Sciatic nerve (tissue), 2 donors: ENCODE measurements around the gene AVP. TPM values are rescaled to one million over a fixed set of nuclear protein-coding genes. Genes with fewer than 3 reads are reported as not detected.
"Not testable (repeated sequence)": the region's sequence is repeated elsewhere in the genome, so short reads cannot be mapped to it uniquely, and the experiment has no call there.

ENCODE experiments used
- ATAC-seq: fragments of 200-7000 bp; cut with Tn5 transposase; one replicate; pipeline ENCODE4 v1.9.1; 2020; ENCODE audit warnings: mild to moderate bottlenecking, moderate library complexity
- DNase-seq: peaks from one replicate; pipeline ENCODE4 v3.0.0-alpha.2; 2020; ENCODE audit warnings: low spot score
- intact Hi-C: fragments of 100-400 bp; cut with DNase I; formaldehyde crosslinking; loops from one replicate; pipeline ENCODE4 v1.14.2; 2022
- total RNA-seq: library from RNA; stranded (reverse); fragmentation: NEBNext Ultra II Directional; extraction: Animal tissue kit (Norgen Biotek cat#: 25700); gene quantifications from one replicate; pipeline ENCODE4 v1.2.1, GENCODE V29; 2021
- donor health status: DM: no; HTN: no; CAD: no.
- donor health status: DM: no; HTN: no; CAD: no.

AVP gene
- total RNA-seq, 1 donor from 2014 or later, result not detected

- DNase-seq, result no peak
Observed at GRCh38 chr20:3090565-3090964, 6.0 kb upstream of the AVP start.

DNA sequence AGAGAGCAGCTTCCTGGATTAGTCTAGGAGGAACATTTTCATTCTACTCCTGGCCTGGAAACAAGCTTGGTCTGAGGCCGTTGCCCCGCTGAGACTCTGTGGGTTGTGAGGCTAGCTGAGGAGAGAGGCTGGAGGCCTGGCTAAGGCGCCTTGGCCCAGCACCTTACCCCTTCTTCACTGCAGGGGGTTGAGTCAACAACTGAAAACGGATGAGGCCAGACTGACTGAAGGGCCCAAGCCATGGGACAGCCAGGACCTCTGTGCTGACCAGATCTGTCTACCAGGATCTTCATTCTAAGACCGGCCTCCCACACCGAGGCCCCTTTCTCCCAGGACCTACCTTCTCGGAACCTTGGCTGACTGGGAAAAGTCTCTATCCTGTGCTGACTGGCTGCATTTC lies 3.5 kb upstream of the AVP start:
- DNase-seq, result no peak
- intact Hi-C loops, result no loop called here
- ATAC-seq, result no peak

More at GRCh38 chr20:3090565-3090964, 6.0 kb upstream of the AVP start:
- intact Hi-C loops, result no loop called here
- no peak for ATAC-seq

- intact Hi-C loops, result no loop called here
- DNase-seq (no peak), ATAC-seq (no peak)
Observed at GRCh38 chr20:3085571-3086072, 1.1 kb upstream of the AVP start.

DNA sequence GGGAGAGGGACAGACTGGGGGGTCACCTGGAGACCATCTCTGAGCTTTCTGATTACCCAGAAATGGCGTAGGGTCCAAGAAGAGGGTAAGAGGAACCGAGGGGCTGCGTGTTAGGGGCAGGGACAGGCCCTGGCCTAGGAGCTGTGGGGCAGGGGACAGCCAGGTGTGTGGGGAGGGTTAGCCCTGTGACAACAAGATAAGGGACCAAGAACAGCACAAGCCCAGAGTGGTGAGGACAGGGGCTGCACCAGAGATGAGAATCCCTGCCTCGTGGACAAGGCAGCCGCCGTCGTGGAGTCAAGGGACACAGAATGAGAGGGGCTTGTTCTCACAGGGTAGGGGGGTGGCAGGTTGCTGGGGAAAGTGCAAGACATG lies 449 bp upstream of the AVP start:
- DNase-seq (no peak), ATAC-seq (no peak)
- intact Hi-C loops, result no loop called here

GRCh38 chr20:3082955-3083952 lies 1.3 kb downstream of the AVP start:
- ATAC-seq (no peak), DNase-seq (no peak)
- intact Hi-C loops, result no loop called here

- ATAC-seq, result no peak
Observed at GRCh38 chr20:3082306-3082951, 2.1 kb downstream of the AVP start.

DNA sequence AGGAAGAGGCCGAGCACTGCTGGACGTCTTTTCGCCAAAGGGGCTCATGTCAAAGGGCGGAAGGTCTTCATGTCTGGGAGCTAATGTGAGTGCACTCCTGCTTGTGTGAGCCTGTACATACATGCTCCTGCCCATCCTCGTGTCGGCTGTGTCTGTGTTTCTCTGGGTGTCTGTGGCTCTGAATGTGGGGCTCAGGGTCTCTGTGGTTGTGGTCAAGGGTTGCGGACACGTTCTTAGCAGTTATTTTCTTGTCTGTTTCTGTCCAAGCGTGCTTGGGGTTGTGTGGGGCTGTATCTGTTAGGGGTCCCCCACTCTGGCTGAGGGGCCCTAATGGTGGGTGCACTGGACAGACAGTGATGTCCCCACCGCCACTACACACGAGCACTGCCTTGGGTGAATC lies 2.9 kb downstream of the AVP start:
- ATAC-seq (no peak), DNase-seq (no peak)
- intact Hi-C loops, result no loop called here

More at GRCh38 chr20:3082306-3082951, 2.1 kb downstream of the AVP start:
- intact Hi-C loops, result no loop called here
- DNase-seq, result no peak

- DNase-seq, result no peak
- peak; percentile 72 for ATAC-seq
- intact Hi-C loops, result no loop called here
Observed at GRCh38 chr20:3080939-3081388, 3.6 kb downstream of the AVP start.

GRCh38 chr20:3077618-3078134 lies 6.8 kb downstream of the AVP start:
- intact Hi-C loops, result no loop called here
- no peak for ATAC-seq
- no peak for DNase-seq

- DNase-seq, ATAC-seq, intact Hi-C loops: not testable (repeated sequence)
Observed at GRCh38 chr20:3075315-3075714, 9.2 kb downstream of the AVP start.

DNA sequence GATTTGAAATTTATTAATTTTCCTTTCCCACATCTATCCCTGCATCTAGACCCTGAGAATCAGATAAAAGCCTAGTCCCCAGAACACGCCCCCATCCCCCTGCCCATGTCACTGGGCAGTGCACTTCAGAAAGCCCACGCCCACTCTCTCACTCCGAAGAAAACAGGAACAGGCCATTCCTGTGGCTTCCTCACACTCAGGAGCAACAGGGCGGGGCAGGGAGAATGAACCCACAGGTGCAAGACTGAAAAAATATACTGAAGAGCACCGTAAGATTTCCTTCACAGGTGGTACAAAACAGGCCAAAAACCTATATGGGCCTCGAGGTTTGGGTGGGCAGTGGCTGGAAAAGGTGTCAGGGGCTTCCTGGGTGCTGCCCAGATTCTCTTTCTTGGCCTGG lies 9.7 kb downstream of the AVP start:
- no peak for DNase-seq
- no peak for ATAC-seq
- intact Hi-C loops, result no loop called here

GRCh38 chr20:3073251-3073643 lies 11.3 kb downstream of the AVP start:
- DNase-seq, ATAC-seq, intact Hi-C loops: not testable (repeated sequence)

- ATAC-seq (no peak), DNase-seq (no peak)
- intact Hi-C loops, result no loop called here
Observed at GRCh38 chr20:3072530-3073250, 11.8 kb downstream of the AVP start.

- ATAC-seq (peak; percentile 57), DNase-seq (no peak)
- intact Hi-C loops, result no loop called here
Observed at GRCh38 chr20:3071610-3072529, 12.7 kb downstream of the AVP start, which contains the start of gene OXT. TSS of gene OXT (plus strand) at chr20:3071620. CDS start at chr20:3071656, 36 bp downstream.

DNA sequence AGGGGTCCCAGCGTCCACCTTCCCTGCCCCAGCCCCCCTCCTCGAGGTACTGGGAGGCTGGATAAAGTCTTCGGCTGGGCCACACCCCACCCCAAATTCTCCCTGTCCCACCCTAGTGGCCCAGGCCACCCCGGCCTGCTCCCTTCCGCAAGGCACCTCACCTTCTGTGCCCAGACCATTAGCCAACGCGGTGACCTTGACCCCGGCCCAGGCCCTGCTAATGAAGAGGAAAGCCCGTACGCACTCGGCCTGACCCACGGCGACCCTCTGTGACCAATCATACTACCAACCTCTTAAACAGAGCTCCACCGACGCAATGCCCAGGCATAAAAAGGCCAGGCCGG lies 13.3 kb downstream of the AVP start:
- ATAC-seq (no peak), DNase-seq (no peak)
- intact Hi-C loops, result no loop called here

DNA sequence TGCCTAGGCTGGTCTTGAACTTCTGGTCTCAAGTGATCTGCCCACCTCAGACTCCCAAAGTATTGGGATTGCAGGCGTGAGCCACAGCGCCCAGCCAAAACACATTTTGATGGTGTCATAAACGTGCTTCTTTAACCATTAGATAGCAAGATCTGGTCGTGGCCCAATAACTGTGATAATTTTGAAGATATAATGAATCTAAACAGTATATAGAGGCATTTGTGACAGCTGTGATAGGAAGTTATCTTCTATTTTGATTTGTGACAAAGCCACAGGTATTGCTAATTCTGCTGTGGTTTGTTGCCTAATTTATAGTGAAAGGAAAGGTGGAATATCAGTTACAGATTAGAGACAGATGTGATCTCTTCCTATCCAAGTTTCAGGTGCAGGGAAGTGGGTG lies 13.8 kb downstream of the AVP start:
- no peak for ATAC-seq
- DNase-seq, result no peak
- intact Hi-C loops, result no loop called here

DNA sequence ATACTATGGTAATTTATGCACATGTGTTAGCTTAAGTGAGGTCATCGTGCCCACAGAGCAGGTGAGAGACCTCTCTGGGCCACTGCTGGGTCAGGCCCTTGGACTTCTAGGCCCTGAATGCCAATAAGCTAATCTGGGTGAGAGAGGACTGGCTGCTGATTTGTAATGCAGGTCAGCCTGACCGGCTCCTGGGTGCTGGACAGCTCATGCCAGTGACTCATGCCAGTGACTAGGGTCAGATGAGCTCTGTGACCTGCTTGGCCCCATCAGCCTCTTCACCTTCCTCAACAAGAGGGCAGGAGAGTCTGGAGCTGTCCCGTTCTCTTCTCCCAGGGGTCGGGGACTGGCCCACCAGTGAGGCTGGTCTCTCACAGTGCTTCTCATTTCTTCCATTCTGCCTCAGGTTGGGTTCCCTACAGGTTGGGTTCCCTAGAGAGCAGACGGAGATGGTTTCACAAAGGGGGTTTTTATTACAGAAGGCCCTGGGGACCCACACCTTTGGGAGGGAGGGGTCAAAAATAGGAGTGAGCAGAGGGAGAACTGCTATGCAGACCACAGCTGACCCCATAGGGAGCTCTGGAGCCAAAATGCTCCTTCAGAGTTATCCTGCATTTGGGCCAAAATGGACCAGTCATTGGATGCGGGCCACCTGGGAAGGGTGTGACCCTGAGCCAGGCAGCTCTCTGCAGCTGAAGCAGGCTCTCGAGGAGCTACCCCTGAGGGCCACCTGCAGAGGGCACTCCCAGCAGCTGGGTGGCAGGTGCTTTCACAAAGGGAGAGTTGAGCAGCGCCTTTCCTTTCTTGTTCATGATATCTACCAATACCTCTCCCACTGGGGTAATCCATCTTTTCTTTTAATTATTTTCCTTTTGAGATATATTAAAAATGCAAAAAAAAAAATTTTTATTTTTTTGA lies 15.3 kb downstream of the AVP start:
- no peak for ATAC-seq
- DNase-seq, result no peak
- intact Hi-C loops, result no loop called here
